GM13976 (cell line): Measurements from ENCODE around the gene BOK.

Experiments used
- DNase-seq: peaks from one replicate; pipeline ENCODE4 v3.0.0; 2012; ENCODE audit warnings: low spot score
- CTCF ChIP-seq: IDR thresholded peaks from 2 replicates; pipeline ENCODE4 v1.5.1; 2012; ENCODE audit warnings: borderline replicate concordance, mild to moderate bottlenecking; ENCODE audit not compliant: insufficient read depth; ENCODE audit errors: extremely low read depth, missing control alignments, control extremely low read depth
- in situ Hi-C: fragments of 300-500 bp; cut with MboI; formaldehyde crosslinking; loops from one replicate; pipeline ENCODE4 v1.12.0; 2022; ENCODE audit warnings: low sequenced_read_pairs, mixed read lengths, inconsistent platforms; ENCODE audit not compliant: unreplicated experiment

Gene BOK

GRCh38 chr2:241618829-241619228 is 60.3 kb downstream of the BOK start:
- DNase-seq, result no peak
- in situ Hi-C loops, result no loop called here
- TF ChIP-seq CTCF, result no peak

GRCh38 chr2:241619597-241620418 is 61.3 kb downstream of the BOK start:
- DNase-seq, result no peak
- in situ Hi-C loops, result no loop called here
- no peak for TF ChIP-seq CTCF

GRCh38 chr2:241620419-241620769 is 61.8 kb downstream of the BOK start:
- DNase-seq, result no peak
- in situ Hi-C loops, result no loop called here
- no peak for TF ChIP-seq CTCF
